Lower lobe of right lung (tissue), 2 donors: ENCODE measurements around the gene LBHD2. TPM values are rescaled to one million over a fixed set of nuclear protein-coding genes. Genes with fewer than 3 reads are reported as not detected.

ENCODE experiments used
- ATAC-seq, 2 donors: fragments of 200-7000 bp; cut with Tn5 transposase; one replicate each; pipeline ENCODE4 v1.9.1; 2020 to 2022; ENCODE audit warnings: mild to moderate bottlenecking in 2 of 2, moderate library complexity in 2 of 2
- DNase-seq: peaks from one replicate; pipeline ENCODE4 v3.0.0-alpha.2; 2020
- H3K27ac ChIP-seq: fragments of 200-600 bp; one replicate; pipeline ENCODE4 v1.8.0; 2022
- H3K27me3 ChIP-seq: fragments of 200-600 bp; one replicate; pipeline ENCODE4 v1.8.0; 2022; ENCODE audit warnings: low read depth
- H3K36me3 ChIP-seq: fragments of 200-600 bp; one replicate; pipeline ENCODE4 v1.8.0; 2022; ENCODE audit warnings: mild to moderate bottlenecking
- H3K4me1 ChIP-seq: fragments of 200-600 bp; one replicate; pipeline ENCODE4 v1.8.0; 2022
- H3K4me3 ChIP-seq: fragments of 200-600 bp; one replicate; pipeline ENCODE4 v1.8.0; 2022; ENCODE audit warnings: mild to moderate bottlenecking
- H3K9me3 ChIP-seq: fragments of 200-600 bp; one replicate; pipeline ENCODE4 v1.8.0; 2022
- intact Hi-C: fragments of 100-400 bp; cut with DNase I; formaldehyde crosslinking; loops from one replicate; pipeline ENCODE4 v1.11.0; 2022
- total RNA-seq: library from RNA; stranded (reverse); fragmentation: NEBNext Ultra II Directional; extraction: Animal tissue kit (Norgen Biotek cat#: 25700); gene quantifications from one replicate; pipeline ENCODE4 v1.2.1, GENCODE V29; 2021
- TF ChIP-seq, protein P1 (sequence below): fragments of 200-600 bp; IDR thresholded peaks from one replicate; pipeline ENCODE4 v1.8.0; 2022; ENCODE audit warnings: antibody characterized with exemption, mild to moderate bottlenecking
- donor health status: DM: no; HTN: yes; CAD: no; lungs with severe emphysema.

LBHD2 gene
- total RNA-seq, 1 donor from 2014 or later = not detected

DNA sequence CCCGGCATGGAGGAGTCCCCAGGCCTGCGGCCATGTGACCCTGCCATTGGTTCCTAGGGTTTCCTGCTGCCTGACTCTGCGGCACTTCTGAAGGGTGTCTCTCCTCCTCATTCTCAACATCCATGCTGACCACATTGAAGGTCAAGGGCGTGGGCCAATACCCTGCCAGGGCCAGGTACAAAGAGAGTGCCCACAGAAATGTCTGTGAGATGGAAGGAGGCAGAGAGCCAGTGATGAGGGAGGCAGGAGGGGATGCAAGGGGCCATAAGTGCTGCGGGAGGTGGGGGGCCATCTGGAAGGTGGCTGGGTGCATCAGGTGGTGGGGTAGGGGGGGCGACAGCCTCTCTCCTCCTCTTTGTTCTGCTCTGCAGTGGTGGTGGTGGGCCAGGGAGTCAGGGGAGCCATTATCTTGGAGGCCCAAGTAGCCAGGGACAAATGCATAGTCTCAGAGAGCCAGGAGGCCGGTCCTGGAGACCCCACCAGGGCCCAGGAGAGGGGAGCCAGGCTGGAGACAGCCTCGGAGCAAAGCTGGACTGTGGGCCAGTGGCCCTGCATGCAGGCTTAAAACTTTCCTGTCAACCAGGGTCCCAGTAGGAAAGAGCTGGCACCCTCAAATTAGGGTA is 13.6 kb upstream of the LBHD2 start:
- intact Hi-C loops = no loop called here

DNA sequence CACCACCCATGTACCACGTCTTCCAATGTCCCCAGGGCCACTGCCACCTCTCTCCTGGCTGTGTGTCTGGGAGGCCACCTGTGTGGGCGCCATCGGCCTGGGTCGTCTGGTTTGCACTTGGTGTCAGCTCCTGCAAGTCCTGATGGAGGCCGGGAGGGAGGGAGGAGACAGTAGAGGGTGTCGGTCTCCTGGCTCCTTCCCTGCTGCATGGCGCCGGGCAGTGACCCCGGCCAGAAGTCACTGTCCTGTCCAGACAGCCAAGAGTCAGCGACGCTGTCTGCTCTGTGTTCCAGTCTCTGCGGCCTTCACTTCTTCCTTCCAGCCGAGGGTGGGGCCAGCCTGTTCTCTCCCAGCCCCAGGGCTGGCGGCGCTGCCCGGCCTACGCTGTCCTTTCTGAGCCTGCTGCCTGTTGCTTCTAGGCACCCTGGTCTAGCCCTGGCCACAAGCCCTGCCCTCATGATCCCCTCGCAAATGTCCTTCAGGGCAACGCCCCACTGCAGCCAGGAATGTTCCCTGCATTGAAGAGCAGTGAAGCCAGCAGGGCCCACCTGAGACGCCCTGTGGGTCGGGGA is 13.0 kb upstream of the LBHD2 start:
- Histone ChIP-seq H3K4me1 (peaks cover 59% of the 10 kb centered on the region), H3K27ac (peak overlapping the region; percentile 86), H3K27me3 (no peaks in the 10 kb centered on the region), H3K36me3 (no peaks in the 10 kb centered on the region), H3K9me3 (no peaks in the 10 kb centered on the region), H3K4me3 (no peak overlapping the region)
- ATAC-seq = peak; percentile 3 to 36
- peak; percentile 83 for DNase-seq
- TF ChIP-seq, protein P1, sequence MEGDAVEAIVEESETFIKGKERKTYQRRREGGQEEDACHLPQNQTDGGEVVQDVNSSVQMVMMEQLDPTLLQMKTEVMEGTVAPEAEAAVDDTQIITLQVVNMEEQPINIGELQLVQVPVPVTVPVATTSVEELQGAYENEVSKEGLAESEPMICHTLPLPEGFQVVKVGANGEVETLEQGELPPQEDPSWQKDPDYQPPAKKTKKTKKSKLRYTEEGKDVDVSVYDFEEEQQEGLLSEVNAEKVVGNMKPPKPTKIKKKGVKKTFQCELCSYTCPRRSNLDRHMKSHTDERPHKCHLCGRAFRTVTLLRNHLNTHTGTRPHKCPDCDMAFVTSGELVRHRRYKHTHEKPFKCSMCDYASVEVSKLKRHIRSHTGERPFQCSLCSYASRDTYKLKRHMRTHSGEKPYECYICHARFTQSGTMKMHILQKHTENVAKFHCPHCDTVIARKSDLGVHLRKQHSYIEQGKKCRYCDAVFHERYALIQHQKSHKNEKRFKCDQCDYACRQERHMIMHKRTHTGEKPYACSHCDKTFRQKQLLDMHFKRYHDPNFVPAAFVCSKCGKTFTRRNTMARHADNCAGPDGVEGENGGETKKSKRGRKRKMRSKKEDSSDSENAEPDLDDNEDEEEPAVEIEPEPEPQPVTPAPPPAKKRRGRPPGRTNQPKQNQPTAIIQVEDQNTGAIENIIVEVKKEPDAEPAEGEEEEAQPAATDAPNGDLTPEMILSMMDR = no peak
- intact Hi-C loops = no loop called here

More for the DNA sequence above, 13.6 kb upstream of the LBHD2 start:
- Histone ChIP-seq H3K9me3 (no peaks in the 10 kb centered on the region), H3K4me3 (no peak overlapping the region), H3K27me3 (no peaks in the 10 kb centered on the region), H3K36me3 (no peaks in the 10 kb centered on the region), H3K27ac (peak overlapping the region; percentile 86), H3K4me1 (peaks cover 58% of the 10 kb centered on the region)
- DNase-seq (no peak), ATAC-seq (no peak)
- TF ChIP-seq, protein P1 = no peak

DNA sequence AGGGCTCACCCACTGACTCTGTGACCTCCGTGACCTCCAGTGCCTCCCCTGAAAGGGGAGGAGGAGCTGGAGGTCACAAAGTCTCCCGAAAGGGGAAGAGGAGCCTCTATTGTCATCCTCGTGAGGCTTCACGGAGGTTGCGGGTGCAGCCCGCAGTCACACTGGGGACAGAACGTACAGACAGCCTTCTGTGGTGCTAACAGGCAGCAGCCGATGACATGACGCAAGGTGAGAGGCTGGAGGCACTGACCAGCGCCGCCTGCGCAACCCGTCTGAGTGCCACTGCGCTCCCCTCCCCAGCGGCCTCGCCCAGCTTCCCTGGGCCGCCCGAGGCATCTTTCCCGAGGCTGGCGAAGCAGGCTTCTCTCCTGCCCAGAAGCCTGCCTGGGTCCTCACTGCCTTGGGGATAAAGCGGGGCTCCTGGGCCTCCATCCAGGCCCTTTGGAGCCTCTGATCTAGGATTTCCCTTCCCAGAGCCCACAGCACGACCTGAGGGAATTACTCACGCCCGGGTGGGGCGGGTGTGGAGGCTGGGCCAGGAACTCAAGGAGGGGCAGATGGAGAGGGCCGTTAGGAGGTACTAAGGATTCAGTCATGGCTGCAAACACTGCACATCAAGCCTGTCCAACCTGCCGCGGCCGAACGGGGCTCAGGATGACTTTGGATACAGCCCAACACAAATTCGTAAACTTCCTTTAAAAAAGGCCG is 12.3 kb upstream of the LBHD2 start:
- DNase-seq (peak; percentile 91), ATAC-seq (peak; percentile 13 to 55)
- Histone ChIP-seq H3K27me3 (no peaks in the 10 kb centered on the region), H3K4me3 (no peak overlapping the region), H3K36me3 (no peaks in the 10 kb centered on the region), H3K4me1 (peaks cover 56% of the 10 kb centered on the region), H3K9me3 (no peaks in the 10 kb centered on the region), H3K27ac (peak overlapping the region; percentile 86)
- intact Hi-C loops = no loop called here
- TF ChIP-seq, protein P1 = no peak

DNA sequence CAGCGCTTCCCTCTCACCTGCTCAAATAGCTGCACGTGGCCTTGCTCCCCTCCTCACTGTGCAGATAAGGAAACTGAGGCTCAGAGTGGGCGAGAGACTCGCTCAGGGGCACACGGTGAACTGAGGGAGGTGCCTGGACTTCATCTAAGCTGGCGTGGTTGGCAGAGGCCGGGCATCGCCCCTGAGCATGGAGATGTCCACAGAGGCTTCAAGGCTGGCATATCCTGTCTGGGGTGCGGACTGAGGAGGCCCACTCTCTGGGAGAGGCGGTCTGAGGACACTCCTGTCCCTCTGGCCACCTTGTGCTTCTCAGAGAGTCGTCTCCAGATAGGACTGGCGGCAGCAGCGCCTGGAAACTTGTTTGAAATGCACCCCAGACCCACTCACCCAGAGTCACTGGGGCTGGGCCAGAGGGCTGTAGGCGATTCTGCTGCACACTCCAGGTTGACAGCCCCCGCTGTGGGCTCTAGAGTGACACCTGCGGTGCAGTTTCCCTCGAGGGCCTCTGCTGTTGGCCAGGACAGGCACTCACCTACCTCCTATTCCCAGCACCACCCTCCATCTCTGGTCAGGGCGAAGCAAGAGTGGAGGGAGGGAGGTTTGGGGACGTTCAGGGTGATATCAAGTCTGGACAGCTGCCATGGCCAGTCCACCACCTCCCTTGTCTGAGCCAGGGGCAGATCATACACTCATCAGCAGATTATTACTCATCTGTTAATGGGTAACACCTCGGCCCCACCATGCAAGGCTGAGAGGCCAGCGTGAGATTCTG is 11.2 kb upstream of the LBHD2 start:
- TF ChIP-seq, protein P1 = no peak
- ATAC-seq = no peak
- no peaks in the 10 kb centered on the region for H3K36me3 ChIP-seq
- H3K4me1 ChIP-seq = peaks cover 45% of the 10 kb centered on the region
- H3K27me3 ChIP-seq = no peaks in the 10 kb centered on the region
- no peak overlapping the region for H3K4me3 ChIP-seq
- intact Hi-C loops = no loop called here
- DNase-seq = no peak
- peak overlapping the region; percentile 86 for H3K27ac ChIP-seq
- no peaks in the 10 kb centered on the region for H3K9me3 ChIP-seq

DNA sequence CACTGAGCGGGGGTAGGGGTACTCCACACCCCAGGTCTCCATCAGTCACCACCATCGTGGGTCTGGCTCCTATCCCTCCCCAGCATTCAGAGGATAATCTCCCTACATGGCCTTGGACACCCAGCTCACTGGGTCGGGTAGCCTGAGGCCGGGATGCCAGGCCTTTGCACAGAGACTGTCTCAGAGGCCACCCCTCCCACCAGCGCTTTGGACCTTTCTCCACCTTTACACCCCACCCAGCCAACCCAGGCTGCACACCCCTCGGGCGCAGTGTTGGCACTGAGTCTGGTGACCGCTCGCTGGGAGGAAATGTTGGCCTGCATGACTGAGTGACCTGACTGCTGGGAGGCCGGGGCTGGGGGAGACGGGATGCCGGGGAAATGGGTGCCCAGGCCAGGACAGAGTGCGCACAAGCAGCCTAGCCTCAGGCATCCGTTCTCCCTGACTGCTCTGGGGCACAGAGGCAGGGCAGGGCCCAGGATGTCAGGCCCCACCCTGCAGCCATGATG is 10.6 kb upstream of the LBHD2 start:
- intact Hi-C loops = no loop called here
- Histone ChIP-seq H3K4me1 (peaks cover 40% of the 10 kb centered on the region), H3K9me3 (no peaks in the 10 kb centered on the region), H3K36me3 (no peaks in the 10 kb centered on the region), H3K4me3 (no peak overlapping the region), H3K27ac (peak overlapping the region; percentile 86), H3K27me3 (no peaks in the 10 kb centered on the region)
- ATAC-seq = no peak
- DNase-seq = no peak
- TF ChIP-seq, protein P1 = no peak
